ENCODE data around the gene NTRK1.

Gene NTRK1

DNA sequence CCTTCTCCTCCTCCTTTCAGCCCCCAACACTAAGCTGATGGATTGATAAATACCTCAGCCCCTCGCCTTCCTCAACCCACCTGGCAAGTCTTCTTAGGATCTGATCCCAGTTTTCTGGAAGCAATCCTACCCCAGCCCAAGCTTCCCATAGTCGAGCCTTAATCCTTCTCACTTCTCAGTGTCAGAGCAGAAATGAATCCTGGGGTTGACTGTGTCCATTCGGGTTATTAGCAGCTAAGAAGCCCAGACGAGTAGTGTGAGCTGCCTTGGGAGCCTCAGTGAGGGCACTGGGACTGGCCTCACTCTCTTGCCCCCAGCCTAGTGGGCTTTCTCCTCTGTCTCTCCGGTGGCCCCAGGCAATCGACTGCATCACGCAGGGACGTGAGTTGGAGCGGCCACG lies 20.4 kb downstream of the NTRK1 start:
- DNase-seq (ENCODE audit: low spot score), result no peak

- no peak for DNase-seq (ENCODE audit: low spot score)
Observed at GRCh38 chr1:156881663-156882062, 21.0 kb downstream of the NTRK1 start.

- DNase-seq (ENCODE audit: low spot score), result no peak
Observed at GRCh38 chr1:156882543-156882942, 21.9 kb downstream of the NTRK1 start.

- DNase-seq (ENCODE audit: low spot score), result no peak
Observed at GRCh38 chr1:156883919-156884318, 23.3 kb downstream of the NTRK1 start.

DNA sequence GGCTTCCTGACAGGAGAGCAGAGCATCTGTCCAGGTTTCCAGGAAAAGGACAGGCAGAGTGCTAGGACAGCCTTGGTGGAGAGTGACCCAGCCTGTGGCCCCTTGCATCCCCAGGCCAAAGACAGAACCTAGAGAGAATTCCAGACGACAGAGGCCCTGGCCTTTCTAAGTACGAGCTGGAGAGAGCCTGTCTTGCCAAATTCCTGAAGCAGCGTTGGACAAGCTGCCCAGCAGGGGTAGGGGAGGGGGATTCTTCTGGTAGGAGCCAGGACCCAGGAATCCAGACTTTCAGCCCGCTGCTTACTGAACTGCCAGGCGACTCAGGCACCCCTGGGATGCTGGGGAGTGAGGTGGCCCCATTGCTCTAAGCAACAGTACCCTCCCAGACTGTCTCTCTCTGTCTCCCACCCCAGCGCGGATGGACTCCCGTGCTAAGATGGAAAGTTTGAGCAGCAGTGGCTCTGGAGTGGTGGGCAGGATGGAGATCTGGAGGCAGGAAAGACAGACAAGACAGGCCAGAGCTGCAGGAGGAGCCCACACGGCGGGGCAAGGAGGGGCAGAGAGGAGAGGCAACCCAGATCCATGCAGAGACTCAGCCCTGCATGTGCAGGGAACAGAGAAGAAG lies 24.0 kb downstream of the NTRK1 start:
- no peak for DNase-seq (ENCODE audit: low spot score)

DNA sequence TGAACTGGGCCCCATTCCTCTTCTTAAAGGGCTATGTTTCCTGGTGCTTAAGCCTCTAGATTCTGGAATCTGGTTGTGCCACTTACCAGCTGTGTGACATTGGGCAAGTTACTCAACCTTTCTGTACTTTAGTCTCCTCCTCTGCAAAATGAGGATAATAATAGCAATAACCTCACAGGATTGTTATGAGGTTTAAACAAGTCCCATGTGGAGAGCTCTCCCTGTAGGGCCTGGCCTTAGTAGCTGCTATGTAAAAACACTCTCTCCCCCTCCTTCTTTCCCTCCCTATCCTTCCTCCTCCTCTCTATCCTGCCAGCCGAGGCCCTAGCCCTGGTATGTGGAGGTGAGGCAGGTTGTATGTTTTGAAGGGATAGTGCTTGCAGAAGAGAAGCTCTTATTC lies 24.6 kb downstream of the NTRK1 start:
- no peak for DNase-seq (ENCODE audit: low spot score)

GRCh38 chr1:156885880-156886355 lies 25.3 kb downstream of the NTRK1 start:
- DNase-seq (ENCODE audit: low spot score), result no peak

DNA sequence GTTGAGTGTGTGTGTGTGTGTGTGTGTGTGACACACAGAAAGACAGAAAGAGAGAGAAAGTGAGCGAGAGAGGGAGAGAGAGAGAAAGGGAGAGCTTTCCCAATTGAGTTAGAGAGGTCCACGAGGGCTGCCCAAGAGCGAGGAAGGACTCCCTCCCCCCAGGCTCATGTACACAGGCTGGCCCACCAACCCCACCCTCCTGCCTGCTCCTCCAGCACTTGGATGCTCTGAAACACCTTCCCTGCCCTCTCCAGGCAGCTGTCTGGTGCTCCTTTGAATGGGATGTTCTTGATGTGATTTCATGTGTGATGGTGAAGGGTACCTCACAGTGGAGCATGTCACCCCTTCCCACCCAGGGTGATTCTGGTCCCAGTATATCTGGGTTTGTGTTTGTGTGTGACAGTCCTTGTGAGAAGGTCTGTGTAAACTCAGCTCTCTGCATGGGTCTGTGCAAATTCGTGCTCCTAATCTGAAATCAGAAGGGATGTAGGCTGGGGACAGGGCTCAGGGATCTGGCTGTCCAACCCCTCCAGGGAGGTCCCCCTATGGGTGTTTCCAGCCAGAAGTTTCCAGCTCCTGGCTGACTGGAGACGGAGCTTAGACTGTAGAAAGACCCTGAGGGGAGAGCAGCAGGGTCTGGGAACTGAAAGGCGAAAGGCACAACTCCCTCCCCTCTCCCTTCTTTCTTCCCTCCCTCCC lies 26.1 kb downstream of the NTRK1 start:
- no peak for DNase-seq (ENCODE audit: low spot score)

DNA sequence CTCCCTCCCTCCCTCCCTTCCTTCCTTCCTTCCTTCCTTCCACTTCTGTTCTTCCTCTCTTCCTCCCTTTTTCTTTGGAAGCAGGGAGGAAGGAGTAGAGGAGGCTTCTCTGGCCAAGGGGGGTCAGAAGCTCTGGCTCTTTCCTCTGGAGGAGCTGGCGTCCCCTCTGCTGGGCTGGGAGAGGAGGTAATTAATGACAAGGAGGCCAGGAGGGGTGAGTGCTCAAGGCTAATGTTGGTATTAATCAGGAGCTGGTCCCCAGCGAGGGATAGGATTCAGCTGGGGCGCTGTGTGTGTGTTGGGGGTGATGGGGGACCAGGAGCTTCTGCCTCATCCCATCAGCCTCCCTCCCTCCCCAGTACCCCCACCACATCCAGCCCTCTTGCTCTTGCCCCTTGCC lies 26.7 kb downstream of the NTRK1 start:
- DNase-seq (ENCODE audit: low spot score), result no peak

- DNase-seq (ENCODE audit: low spot score), result no peak
Observed at GRCh38 chr1:156887734-156888133, 27.1 kb downstream of the NTRK1 start.

- peak; percentile 49 for DNase-seq (ENCODE audit: low spot score)
Observed at GRCh38 chr1:156889802-156890580, 29.3 kb downstream of the NTRK1 start.

GRCh38 chr1:156892190-156893047 lies 31.8 kb downstream of the NTRK1 start:
- DNase-seq (ENCODE audit: low spot score), result peak; percentile 83

GRCh38 chr1:156893048-156893953 lies 32.6 kb downstream of the NTRK1 start, which contains the start of gene PEAR1:
PEAR1 (plus strand) TSS chr1:156893718; CDS start chr1:156903927, 10,209 bp downstream.
- DNase-seq (ENCODE audit: low spot score), result no peak

DNA sequence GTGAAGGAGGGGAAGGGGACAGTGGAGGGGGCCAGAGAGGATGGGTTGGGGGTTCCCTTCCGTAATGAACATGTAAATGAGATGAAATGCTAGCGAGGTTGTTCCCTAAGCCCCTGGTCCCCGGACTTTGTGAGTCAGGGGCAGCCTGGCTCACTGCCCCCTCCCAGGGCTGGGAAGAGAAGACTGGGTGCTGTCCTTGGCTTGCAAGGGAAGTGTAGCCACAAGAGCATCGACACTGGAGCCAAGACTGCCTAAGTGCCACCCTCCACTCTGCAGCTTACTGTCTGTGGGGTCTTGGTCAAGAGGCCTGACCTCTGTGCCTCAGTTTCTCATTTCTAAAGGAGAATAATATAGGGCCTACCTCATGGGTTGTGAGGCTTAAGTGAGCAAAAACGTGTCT lies 33.3 kb downstream of the NTRK1 start:
- DNase-seq (ENCODE audit: low spot score), result no peak

- no peak for DNase-seq (ENCODE audit: low spot score)
Observed at GRCh38 chr1:156894711-156895454, 34.2 kb downstream of the NTRK1 start.

DNA sequence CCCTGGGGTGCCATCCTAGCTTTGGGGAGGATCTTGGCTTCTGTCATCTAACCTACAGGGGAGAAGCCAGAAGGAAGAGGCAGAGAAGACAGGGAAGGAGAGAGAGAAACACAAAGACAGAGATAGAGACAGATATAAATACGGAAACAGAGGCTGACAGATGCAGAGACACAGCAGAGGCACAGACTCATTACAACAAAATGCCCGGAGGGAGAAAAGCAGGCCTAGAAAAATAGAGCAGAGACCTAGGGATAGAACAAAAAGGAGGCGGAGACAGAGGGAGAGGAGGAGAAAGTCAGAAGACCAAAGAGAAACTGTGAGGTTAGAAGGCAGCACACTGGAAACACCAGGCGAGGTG lies 34.8 kb downstream of the NTRK1 start:
- no peak for DNase-seq (ENCODE audit: low spot score)

- DNase-seq (ENCODE audit: low spot score), result no peak
Observed at GRCh38 chr1:156895927-156896326, 35.3 kb downstream of the NTRK1 start.

DNA sequence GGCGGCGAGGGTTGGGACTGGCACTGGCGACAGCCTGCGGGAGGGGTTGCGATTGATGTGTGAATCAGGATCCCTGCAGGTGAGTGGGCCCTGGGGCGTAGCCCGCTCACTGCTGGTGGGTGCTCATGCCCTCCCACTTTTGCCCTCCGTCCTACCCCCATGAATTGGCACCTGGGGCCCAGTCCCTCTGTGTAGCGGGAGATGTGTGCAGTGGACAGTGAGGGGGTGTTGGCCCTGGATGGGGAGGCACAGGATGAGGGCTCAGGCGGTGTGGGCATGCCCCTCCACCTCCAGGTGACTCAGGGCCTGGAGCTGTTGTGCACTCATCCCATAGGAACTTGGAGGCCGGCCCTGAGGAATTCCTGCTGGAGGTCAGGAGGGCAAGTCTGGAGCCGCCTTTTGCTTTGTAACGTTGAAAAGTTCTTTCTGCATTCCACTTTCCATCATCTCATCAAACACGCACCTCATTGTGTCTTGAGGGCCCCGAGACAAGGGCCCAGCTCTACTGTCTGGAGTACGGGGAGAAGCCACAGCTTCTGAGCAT lies 35.9 kb downstream of the NTRK1 start:
- DNase-seq (ENCODE audit: low spot score), result no peak

DNA sequence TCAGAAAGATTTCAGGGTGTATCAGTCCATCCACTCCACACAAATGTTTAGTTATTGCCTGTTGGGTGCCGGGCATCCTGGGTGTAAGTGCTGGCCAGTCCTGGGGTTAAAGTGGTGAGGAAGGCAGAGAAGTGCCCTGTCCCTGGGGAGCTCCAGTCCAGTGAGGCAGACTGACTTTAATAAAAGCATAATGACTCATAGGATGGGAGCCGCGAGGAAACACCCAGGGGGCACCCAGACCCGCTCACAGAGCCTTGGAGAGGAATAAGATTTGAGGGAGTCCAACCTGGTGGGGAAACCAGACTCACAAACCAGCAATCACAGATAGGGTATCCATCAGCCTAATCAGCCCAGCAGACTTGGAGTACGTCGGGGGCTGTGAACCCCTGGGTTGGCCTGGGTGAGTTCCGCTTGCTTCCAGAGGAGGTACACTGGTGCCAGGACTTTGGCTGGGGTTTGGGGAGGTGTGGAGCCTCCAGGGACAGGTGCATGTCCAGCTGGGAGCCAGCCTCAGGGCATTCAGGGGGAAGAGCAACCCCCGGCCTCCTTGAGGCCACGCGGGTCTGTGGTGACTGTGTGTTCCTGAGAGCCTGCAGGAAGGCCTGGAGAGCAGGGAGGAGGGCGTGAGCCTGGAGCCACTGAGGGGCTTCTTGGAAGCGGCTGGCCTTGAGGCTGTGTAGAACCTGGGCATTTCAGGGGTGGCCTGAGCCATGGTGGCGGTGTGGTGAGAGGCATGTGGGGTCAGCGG lies 36.6 kb downstream of the NTRK1 start:
- no peak for DNase-seq (ENCODE audit: low spot score)
